HepG2 (cell line): ENCODE data around the gene SLC1A5. TPM values are rescaled to one million over a fixed set of nuclear protein-coding genes. Genes with fewer than 3 reads are reported as not detected.

ENCODE experiments used
- DNMT3B ChIP-seq: conservative IDR thresholded peaks from 2 replicates; pipeline ENCODE4 v1.6.1; 2016; ENCODE audit warnings: missing biosample characterization, control low read depth
- DR1 ChIP-seq: sonication (generic); formaldehyde crosslinking; IDR thresholded peaks from 2 replicates; pipeline ENCODE4 v1.8.0; 2021; ENCODE audit warnings: mild to moderate bottlenecking, missing genetic modification reagents, inconsistent platforms
- MIER3 ChIP-seq: IDR thresholded peaks from 2 replicates; pipeline ENCODE4 v1.6.1; 2016; ENCODE audit warnings: missing compliant biosample characterization, borderline replicate concordance
- PATZ1 ChIP-seq: sonication (generic); formaldehyde crosslinking; IDR thresholded peaks from 2 replicates; pipeline ENCODE4 v1.4.0; 2020; ENCODE audit warnings: missing genetic modification reagents
- POLR2G ChIP-seq: fragments of 200-400 bp; formaldehyde crosslinking; IDR thresholded peaks from 2 replicates; pipeline ENCODE4 v1.6.1; 2018; ENCODE audit warnings: mild to moderate bottlenecking, low read depth, low read length, moderate library complexity
- PPARG ChIP-seq: conservative IDR thresholded peaks from 2 replicates; pipeline ENCODE4 v1.6.1; 2016; ENCODE audit warnings: missing biosample characterization, missing genetic modification reagents
- RBFOX2 ChIP-seq: fragments of 200-400 bp; formaldehyde crosslinking; IDR thresholded peaks from 2 replicates; pipeline ENCODE4 v1.6.1; 2017; ENCODE audit warnings: low read depth, mild to moderate bottlenecking, low read length
- RFXAP ChIP-seq: sonication (generic); formaldehyde crosslinking; IDR thresholded peaks from 2 replicates; pipeline ENCODE4 v1.4.0; 2020; ENCODE audit warnings: missing genetic modification reagents, borderline replicate concordance
- RXRA ChIP-seq: sonication (generic); formaldehyde crosslinking; IDR thresholded peaks from 2 replicates; pipeline ENCODE4 v1.5.1; 2020; ENCODE audit warnings: missing genetic modification reagents
- SMAD9 ChIP-seq: sonication (generic); formaldehyde crosslinking; IDR thresholded peaks from 2 replicates; pipeline ENCODE4 v1.5.1; 2020; ENCODE audit warnings: mild to moderate bottlenecking, missing genetic modification reagents
- SNAPC4 ChIP-seq: sonication (generic); formaldehyde crosslinking; IDR thresholded peaks from 2 replicates; pipeline ENCODE4 v1.4.0; 2020; ENCODE audit warnings: mild to moderate bottlenecking, missing genetic modification reagents
- TGIF2 ChIP-seq: IDR thresholded peaks from 2 replicates; pipeline ENCODE4 v1.6.1; 2016; ENCODE audit warnings: control low read depth, missing compliant biosample characterization
- ZNF414 ChIP-seq: sonication (generic); formaldehyde crosslinking; IDR thresholded peaks from 2 replicates; pipeline ENCODE4 v1.5.0; 2020; ENCODE audit warnings: missing genetic modification reagents
- ZNF431 ChIP-seq: sonication (generic); formaldehyde crosslinking; IDR thresholded peaks from 2 replicates; pipeline ENCODE4 v1.9.0; 2022; ENCODE audit warnings: missing genetic modification reagents, low read depth, mild to moderate bottlenecking, borderline replicate concordance
- ZXDC ChIP-seq: sonication (generic); formaldehyde crosslinking; IDR thresholded peaks from 2 replicates; pipeline ENCODE4 v1.5.0; 2020; ENCODE audit warnings: mild to moderate bottlenecking, missing genetic modification reagents
- polyA plus RNA-seq, 8 experiments: library from polyadenylated mRNA; depleted of rRNA in 3 of 8; stranded (reverse) in 7 of 8; unstranded in 1 of 8; fragments of >200 nt; fragmentation: Illumina TruSeq in 4 of 8; extraction: Trizol in 4 of 8; gene quantifications; 2 replicates each; pipeline versions ENCODE4 v1.2.1 to v1.2.3, GENCODE V29; 2011 to 2016; ENCODE audit warnings: low read depth in 4 of 8, missing spikeins in 1 of 8, mixed read lengths in 1 of 8; ENCODE audit not compliant: insufficient read depth in 1 of 8
- total RNA-seq, 5 experiments: library from RNA; depleted of rRNA; stranded (reverse); fragments of >200 nt; fragmentation: Illumina TruSeq; extraction: Trizol; gene quantifications; 2 replicates each; pipeline ENCODE4 v1.2.3, GENCODE V29; 2016; ENCODE audit warnings: low read depth in 1 of 5

The SLC1A5 gene
- total and polyA plus RNA-seq, 2 of the 13 experiments (the other 11 are each of a cell fraction or from before 2014, with no cell fraction given) = 120 to 159 TPM

- peak; percentile 93 for TF ChIP-seq PATZ1 (CRISPR knock-in tag)
- TF ChIP-seq MIER3 (CRISPR knock-in tag) = peak; percentile 25; the same call in 1 of the 2 replicates
- 0 out of 2 replicates have a peak, but pooled peaks have one; percentile 39 for TF ChIP-seq RBFOX2
- TF ChIP-seq TGIF2 (CRISPR knock-in tag) = peak; percentile 99
- no peak for TF ChIP-seq PPARG (CRISPR knock-in tag)
- 0 out of 2 replicates have a peak, but pooled peaks have one; percentile 30 for TF ChIP-seq ZNF414 (CRISPR knock-in tag)
- peak; percentile 22; the same call in 1 of the 2 replicates for TF ChIP-seq RXRA (CRISPR knock-in tag)
- no peak for TF ChIP-seq ZXDC
- TF ChIP-seq ZNF431 = 0 out of 2 replicates have a peak, but pooled peaks have one; percentile 49
- TF ChIP-seq DR1 (CRISPR knock-in tag) = no peak
- TF ChIP-seq SMAD9 (CRISPR knock-in tag) = no peak
- TF ChIP-seq SNAPC4 (CRISPR knock-in tag) = peak; percentile 25; the same call in 1 of the 2 replicates
- peak; percentile 79; the same call in 1 of the 2 replicates for TF ChIP-seq DNMT3B
- 0 out of 2 replicates have a peak, but pooled peaks have one; percentile 7 for TF ChIP-seq RFXAP
- peak; percentile 35; the same call in 1 of the 2 replicates for TF ChIP-seq POLR2G
These were observed 2.0 kb downstream of the SLC1A5 start (continued) for GRCh38 chr19:46786236-46787039.
